Islet precursor cell (in vitro differentiated cells): ENCODE results near the gene SCN2B.

ENCODE experiments used
- DNase-seq: peaks from one replicate; pipeline ENCODE4 v3.0.0-alpha.2; 2018

The SCN2B gene

GRCh38 chr11:118175993-118176777 lies at the start of gene SCN2B:
TSS of gene SCN2B (minus strand) at chr11:118176639. CDS start at chr11:118176431, 208 bp downstream.
- DNase-seq = no peak

- no peak for DNase-seq
Observed at GRCh38 chr11:118224511-118225188, 48.2 kb upstream of the SCN2B start, which contains the start of gene JAML. TSS of gene JAML (minus strand) at chr11:118225011. CDS start at chr11:118214866, 10,145 bp downstream.

DNA sequence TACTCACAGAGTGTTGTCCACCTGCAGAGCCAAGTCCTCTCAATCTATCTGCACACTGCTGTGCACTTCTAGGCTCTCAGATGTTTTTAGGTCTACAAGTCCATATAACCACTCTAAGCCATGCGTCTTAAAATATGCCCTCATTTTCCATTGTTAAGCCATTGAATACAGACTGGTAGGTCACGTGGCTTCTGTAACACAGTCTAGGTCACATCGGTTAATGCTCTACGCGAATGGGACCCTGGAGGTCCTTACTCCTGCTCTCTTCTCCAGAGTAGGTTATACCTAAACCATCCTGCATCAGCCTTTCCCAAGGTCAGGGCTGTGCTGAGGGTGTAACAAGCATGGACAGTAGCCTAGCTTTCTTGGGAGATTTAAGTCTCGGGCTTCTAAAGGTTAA lies 47.6 kb upstream of the SCN2B start:
- DNase-seq = no peak

DNA sequence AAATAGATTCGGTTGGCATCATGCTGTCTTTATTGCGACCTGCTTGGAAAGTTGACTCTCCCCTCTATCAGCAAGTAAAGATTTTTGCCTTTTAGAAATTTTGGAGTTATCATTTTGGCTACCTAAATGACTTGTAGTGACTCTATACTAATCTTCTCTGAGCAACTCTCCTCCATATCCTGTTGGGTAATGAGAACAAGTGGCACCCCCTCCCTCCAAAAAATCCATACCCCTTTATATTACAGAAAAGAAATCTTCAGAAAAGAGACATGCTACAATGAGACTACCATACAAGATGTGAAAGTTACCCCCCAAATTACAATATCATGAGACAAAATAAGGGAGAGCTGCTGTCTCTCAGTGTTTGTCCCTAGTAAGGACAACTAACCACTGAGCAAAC lies 47.1 kb upstream of the SCN2B start:
- DNase-seq = no peak

- no peak for DNase-seq
Observed at GRCh38 chr11:118222437-118222836, 46.0 kb upstream of the SCN2B start.

GRCh38 chr11:118221419-118221818 lies 45.0 kb upstream of the SCN2B start:
- no peak for DNase-seq

DNA sequence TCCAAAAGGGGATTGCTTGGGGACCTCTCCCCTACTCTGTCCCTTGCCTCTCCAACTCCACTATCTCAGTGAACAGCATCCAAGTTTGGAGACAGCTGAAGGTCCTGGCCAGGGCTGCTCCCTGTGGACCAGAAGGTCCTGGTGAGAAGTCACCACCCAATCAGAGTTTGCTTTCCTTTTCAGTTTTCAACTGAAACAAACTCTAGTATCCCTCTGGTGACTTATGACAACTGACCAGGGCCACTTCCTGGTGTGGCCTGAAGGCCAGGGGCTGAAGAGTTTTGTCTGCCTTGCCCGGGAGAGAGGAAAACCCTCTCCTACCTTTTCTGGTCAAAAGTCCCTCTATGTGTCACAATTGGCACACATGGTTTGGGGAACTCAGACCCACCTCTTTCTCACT lies 43.3 kb upstream of the SCN2B start:
- DNase-seq = no peak

DNA sequence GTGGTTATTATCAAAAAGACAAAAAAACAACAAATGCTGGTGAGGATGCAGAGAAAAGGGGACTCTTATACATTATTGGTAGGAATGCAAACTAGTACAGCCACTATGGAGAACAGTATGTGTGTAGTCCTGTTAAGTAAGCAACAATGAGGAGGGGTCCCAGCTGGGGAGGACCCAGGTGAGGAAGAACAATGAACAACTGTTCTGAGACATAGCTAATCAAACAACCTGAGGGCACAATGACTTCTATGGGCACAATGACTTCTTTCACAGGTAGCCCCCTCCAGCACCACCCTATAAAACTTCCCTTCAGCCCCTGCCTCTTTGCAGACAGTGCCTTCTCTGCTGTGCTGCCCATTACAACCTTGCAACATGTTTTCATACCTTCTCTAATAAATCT lies 42.8 kb upstream of the SCN2B start:
- DNase-seq = no peak

GRCh38 chr11:118217575-118217974 lies 41.1 kb upstream of the SCN2B start:
- DNase-seq = no peak

DNA sequence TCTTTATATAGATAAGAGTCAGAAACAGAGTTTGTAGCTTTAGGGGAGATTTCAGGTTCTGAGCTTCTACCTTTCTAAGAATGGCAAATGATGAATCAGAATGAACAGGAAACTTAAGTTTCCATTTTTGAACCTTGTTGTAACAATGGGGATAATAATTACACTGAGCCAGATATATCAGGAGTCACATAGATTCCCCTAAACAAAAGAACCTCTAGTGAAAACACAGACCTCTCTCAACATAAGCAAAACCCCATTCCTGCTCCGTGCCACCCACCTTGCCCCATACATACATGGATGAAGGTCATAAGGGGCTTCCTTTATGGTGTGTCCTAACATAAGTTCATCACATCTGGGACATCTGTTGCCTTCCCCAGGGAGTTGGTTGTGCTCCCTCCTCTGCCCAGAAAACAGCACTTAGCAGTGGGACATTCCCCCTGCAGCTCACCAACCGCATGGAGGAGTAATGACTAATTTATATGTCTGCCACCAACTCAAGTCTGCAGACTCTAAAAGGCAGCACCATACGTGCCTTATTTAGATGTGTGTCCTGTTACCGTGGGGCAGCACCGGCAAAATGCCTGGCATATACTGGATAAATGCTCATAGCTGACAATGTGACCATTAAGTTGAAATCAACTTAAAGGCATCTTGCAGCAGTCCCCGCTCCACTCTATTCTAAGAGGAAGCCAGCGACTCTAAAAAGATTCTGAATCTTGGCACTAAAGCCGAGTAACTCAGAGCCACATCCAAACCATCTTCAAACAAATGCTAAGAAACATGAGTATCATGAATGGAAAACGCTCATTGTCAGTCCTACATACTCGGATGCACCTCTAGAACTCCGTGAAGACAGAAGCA lies 40.4 kb upstream of the SCN2B start:
- peak; percentile 45 for DNase-seq

DNA sequence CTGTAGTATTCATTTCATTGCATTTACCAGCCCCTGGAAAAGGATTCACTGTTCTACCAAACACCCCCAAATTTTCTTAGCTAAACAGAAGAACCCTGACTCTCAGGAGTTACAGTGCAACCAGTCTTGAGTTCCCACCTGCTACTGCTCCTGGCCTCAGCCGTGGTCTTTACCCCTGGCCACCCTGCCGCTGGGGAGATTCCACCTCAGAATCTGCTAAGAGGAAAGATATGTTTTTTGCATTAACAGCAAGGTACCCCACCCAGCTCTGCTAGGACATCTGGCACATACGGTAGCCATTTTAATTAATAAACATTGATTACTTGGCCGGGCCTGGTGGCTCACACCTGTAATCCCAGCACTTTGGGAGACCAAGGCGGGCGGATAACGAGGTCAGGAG lies 39.3 kb upstream of the SCN2B start:
- DNase-seq = no peak

- no peak for DNase-seq
Observed at GRCh38 chr11:118215262-118215661, 38.8 kb upstream of the SCN2B start.

DNA sequence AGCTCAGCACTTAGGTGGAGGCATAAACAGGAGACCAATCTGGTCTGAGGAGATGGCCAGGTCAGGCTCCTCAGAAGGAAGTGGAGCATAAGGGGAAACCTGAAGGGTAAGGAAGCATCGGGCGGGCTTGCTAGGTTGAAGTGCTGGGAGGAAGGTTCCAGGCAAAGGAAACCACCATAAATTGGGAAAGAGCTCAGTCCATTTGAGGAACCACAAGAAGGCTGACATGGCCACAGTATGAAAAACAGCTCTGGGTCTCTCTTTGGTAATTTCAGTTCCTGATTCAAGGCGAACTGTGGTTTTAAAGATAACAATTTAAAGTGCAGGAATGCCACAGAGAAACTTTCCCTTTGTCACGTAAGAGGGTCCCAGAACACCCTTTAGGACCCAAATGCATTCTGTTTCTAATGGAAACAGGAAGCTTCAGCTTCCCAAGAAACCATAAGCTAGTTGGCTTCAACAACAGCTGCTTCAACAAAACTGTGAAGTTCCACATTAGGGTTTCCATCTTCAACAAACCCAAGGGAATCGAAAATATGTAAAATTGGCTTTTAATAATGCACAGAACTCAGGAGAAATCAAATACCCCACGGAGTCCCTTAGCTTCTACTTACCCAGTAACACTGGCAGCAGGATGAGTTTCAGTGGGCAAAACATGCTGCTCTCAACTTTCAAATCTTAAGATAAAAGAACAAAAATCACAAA lies 37.9 kb upstream of the SCN2B start:
- peak; percentile 21 for DNase-seq

GRCh38 chr11:118213781-118214180 lies 37.3 kb upstream of the SCN2B start:
- peak; percentile 37 for DNase-seq

GRCh38 chr11:118213201-118213600 lies 36.8 kb upstream of the SCN2B start:
- DNase-seq = peak; percentile 7

- DNase-seq = peak; percentile 46
Observed at GRCh38 chr11:118212781-118213191, 36.3 kb upstream of the SCN2B start.

DNA sequence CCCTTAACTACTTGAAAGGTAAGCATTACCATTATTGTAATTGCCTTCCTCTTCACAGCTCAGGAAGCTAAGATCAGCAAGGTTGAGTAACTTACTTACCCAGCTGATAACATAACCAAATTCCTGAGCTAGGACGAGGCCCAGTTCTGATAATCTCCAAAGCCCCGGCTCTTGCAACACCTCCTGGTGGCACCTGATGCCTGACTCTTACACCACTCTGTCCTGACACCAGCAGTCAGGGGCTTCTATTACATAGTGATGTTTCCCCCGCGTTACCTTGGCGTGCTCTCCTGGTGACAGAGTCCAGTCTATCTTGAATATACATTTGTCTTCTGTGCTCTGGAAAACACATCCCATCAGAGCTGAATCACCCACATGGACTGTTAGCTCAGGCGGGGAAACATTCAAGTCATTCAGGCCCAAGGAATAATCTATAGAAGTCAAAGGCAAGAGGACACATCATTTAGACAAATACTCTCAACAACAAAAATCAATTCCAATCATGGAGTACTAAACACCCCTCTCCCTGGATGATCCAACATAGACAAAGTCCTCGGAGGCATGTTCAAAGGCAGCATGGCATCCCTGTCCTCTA lies 35.8 kb upstream of the SCN2B start:
- DNase-seq = peak; percentile 55

DNA sequence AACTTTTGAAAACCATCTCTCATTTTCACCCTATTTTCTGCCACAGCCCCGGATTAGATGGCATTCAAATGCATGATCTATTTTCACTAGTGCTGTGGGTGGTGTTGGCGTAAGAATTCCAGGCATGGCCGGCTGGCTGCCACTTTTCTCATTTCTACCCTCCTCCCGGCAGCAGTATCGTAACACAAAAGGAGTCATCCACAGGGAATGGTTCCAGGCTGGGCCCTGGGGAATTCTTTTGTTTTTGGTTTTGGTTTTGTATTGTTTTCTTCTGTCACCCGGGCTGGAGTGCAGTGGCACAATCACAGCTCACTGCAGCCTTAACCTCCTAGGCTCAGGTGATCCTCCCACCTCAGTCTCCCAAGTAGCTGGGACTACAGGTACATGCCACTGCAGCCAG lies 34.6 kb upstream of the SCN2B start:
- peak; percentile 58 for DNase-seq

GRCh38 chr11:118210323-118210722 lies 33.9 kb upstream of the SCN2B start:
- DNase-seq = peak; percentile 31

DNA sequence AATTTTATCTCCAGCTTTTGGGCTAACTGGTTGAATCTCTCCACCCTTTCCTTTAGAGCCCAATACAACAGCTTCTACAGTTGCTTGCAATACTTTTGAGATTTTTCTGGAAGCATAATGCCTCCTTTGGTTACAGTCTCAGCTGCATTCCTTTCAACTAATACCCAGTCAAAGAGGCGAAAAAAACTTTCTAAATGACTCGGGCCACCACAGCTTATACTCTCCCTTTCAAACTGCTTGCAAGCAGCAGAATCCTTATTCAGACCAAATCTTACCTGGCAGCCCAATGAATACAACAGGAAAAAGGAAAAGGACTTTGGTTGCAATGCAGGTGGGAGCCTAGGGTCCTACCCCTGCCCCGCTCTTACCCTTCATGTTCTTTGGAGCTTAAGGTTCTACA lies 32.6 kb upstream of the SCN2B start:
- DNase-seq = peak; percentile 13

- no peak for DNase-seq
Observed at GRCh38 chr11:118207079-118207478, 30.6 kb upstream of the SCN2B start.

DNA sequence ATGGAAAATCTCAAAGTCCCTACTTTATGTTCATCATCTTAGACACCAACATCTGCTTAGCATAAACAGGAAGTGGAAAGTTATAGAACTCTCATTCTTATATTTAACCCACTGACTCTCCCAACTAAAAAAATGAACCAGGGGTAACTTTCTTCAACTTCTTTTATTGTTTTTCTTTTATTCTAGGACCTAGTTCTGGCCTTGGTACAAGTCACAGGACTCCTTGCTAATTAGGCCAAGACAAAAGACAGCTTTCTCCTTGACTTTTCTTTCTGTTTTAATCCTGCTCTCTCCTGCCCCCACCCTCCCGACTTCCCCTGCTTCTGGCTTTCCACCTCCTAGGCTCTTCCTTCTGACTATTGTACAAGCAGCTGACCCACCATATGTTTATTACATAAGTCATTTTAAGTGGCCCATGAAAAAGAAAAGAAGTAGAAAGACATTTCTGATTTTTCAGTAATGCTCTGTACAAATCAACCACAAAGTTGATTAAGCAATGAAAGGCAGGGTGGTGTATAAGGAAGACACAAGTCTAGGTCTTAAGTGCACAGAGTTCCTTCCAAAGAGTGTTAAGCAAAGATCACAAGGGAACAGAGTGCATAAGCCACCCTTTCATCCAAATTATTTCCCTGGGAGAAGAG lies 30.1 kb upstream of the SCN2B start:
- no peak for DNase-seq
